Measurements from ENCODE around the gene VAMP8.

The VAMP8 gene

DNA sequence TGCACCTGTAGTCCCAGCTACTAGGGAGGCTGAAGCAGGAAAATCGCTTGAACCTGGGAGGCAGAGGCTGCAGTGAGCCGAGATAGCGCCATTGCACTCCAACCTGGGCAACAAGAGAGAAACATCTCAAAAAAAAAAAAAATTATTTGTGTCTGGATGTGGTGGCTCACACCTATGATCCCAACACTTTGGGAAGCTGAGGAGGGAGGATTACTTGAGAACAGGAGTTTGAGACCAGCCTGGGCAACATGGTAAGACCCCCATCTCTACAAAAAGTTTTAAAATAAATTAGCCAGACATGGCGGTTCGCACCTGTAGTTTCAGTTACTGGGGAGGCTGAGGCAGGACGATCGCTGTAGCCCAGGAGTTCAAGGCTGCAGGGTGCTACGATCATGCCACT lies 1.6 kb upstream of the VAMP8 start:
- peak overlapping the region; percentile 69 for H3K27ac ChIP-seq
- TF ChIP-seq, protein P1, sequence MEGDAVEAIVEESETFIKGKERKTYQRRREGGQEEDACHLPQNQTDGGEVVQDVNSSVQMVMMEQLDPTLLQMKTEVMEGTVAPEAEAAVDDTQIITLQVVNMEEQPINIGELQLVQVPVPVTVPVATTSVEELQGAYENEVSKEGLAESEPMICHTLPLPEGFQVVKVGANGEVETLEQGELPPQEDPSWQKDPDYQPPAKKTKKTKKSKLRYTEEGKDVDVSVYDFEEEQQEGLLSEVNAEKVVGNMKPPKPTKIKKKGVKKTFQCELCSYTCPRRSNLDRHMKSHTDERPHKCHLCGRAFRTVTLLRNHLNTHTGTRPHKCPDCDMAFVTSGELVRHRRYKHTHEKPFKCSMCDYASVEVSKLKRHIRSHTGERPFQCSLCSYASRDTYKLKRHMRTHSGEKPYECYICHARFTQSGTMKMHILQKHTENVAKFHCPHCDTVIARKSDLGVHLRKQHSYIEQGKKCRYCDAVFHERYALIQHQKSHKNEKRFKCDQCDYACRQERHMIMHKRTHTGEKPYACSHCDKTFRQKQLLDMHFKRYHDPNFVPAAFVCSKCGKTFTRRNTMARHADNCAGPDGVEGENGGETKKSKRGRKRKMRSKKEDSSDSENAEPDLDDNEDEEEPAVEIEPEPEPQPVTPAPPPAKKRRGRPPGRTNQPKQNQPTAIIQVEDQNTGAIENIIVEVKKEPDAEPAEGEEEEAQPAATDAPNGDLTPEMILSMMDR (IDR thresholded peaks at IDR 0.05), result no peak
- no peak for TF ChIP-seq ZFX (IDR thresholded peaks at IDR 0.05; ENCODE audit: borderline replicate concordance)

DNA sequence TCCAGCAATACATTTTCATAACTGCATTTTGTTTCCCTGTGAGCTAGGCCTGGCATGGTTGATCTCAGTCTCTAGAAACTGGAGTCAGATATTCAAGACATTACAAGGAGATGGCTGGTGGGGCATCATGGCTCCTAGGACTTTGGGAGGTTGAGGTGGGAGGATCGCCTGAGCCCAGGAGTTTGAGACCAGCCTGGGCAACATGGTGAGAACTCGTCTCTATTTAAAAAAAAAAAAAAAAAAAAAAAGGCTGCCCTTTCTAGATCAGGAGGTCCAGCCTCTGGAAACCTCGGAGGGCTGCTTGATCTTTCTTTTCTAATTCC lies 362 bp upstream of the VAMP8 start:
- peak overlapping the region; percentile 69 for H3K27ac ChIP-seq
- TF ChIP-seq, protein P1 (IDR thresholded peaks at IDR 0.05), result no peak
- no peak for TF ChIP-seq ZFX (IDR thresholded peaks at IDR 0.05; ENCODE audit: borderline replicate concordance)

DNA sequence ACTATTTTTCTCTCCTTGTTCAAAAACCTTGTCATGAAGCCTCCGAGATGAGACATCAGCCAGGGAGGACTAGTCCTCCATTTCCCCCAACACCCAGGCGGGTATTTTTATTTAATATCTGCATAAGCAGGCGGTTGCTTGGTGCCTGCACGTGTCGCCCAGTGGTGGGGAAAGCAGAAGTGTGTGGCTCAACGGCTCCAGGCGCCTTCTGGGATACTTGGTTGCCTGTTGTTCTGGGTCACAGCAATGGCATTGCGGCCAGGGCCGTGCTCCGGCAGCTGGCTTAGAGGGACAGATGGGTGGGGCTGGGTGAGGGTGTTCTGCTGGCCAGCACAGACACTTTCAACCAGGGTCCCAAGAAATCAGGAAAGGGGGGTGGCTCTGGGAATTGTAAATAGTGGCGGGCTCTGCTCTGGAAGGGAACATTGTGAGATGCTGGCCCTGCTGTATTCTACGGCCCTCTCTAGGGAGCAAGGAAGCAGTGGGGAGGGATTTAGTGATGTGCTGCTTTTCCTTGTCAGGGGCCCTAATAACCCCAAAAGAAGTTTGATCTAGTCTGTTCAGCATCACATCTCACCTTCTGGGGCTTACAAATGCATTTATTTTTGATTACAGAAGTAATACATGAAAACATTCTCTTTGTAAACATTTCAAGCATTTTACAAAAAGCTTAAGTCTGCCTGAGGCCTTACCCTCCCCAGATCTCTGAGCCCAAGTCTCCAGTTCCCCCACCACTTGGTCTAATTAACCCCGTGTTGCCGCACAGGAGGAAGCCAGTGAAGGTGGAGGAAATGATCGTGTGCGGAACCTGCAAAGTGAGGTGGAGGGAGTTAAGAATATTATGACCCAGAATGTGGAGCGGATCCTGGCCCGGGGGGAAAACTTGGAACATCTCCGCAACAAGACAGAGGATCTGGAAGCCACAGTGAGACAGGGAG lies 1.1 kb downstream of the VAMP8 start:
- TF ChIP-seq ZFX (IDR thresholded peaks at IDR 0.05; ENCODE audit: borderline replicate concordance), result no peak
- TF ChIP-seq, protein P1 (IDR thresholded peaks at IDR 0.05), result no peak
- H3K27ac ChIP-seq, result peak overlapping the region; percentile 69

DNA sequence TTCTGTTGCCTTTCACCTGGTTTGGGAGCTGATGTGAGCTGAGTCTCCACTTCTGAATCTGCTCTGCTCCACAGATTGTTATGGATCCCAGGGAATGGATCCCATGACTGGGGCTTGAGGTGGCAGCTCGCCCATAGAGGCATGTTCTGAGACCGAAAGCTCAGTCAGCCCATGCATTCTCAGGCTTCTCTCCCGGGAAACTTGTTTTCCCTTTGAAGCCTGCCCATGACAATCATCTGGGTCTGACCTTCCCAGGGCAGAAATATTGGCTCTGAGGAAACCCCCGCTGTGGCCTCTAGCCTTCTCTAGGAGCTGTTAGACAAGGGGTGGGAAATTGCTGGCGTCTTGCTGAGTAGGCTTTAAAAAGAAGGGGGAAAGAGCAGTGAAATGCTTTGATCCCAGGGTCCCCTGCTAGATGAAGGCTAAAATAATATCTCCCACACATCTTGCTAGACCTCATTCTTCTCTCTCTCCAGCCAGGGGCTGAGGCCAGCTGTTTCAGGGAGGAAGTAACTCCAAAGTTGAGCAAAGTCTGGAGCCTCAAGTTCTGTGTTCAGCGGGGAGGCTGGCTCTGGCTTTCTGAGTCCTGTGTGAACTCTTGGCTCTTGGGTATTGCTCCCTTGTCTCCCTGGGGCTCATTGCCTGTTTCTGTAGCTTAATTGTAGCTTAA lies 2.0 kb downstream of the VAMP8 start:
- H3K27ac ChIP-seq, result no peak overlapping the region
- TF ChIP-seq, protein P1 (IDR thresholded peaks at IDR 0.05), result no peak
- TF ChIP-seq ZFX (IDR thresholded peaks at IDR 0.05; ENCODE audit: borderline replicate concordance), result no peak

DNA sequence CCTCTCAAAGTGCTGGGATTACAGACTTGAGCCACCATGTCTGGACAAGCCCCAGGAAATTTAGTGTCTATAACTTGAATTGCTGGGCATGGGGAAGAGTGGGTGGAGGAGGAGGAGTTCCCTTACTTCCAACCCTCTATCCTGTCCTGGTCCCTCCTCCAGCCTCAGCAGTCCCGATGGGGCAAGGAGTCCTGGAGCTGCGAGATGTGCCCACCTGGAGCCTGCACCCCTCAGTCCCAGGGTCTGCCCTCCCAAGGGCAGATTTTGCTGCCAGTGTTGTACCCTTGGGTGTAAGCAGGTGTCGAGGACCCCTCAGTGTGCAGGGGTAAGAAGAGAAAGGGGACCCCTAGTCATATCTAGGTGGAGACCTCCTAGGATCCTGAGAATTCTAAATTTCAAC lies 2.8 kb downstream of the VAMP8 start:
- no peak overlapping the region for H3K27ac ChIP-seq
- TF ChIP-seq, protein P1 (IDR thresholded peaks at IDR 0.05), result no peak
- TF ChIP-seq ZFX (IDR thresholded peaks at IDR 0.05; ENCODE audit: borderline replicate concordance), result no peak

DNA sequence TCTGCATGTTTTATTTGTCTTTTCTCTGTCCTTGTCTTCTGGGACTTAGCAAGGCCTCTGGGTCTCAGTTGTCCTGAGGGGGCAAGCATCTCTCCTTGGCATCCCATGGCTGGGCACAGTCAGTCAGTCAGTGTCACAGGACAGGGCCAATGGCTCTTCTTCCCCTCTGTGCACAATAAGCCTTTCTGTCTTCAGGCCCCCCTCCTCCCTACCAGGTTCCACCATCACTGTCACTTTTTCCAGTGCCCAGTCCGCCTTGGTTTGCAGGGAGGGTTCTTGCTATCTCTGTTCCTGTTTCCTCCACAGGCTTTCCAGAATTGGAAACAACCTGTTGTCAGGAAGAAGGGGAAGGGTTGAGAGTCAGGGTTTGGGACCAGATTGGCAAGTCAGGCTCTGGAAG lies 5.1 kb downstream of the VAMP8 start:
- TF ChIP-seq, protein P1 (IDR thresholded peaks at IDR 0.05), result no peak
- no peak for TF ChIP-seq ZFX (IDR thresholded peaks at IDR 0.05; ENCODE audit: borderline replicate concordance)
- no peak overlapping the region for H3K27ac ChIP-seq

Data from 22Rv1 (cell line).